ENCODE data around the gene TMEM234. TPM values are rescaled to one million over a fixed set of nuclear protein-coding genes. Genes with fewer than 3 reads are reported as not detected.

Gene TMEM234
- total RNA-seq, 1 experiment from 2014 or later, result 22.2 TPM

GRCh38 chr1:32182060-32182459 is 40.1 kb downstream of the TMEM234 start:
- intact Hi-C loops (cut with micrococcal nuclease), result no loop called here
- H3K4me3 Mint-ChIP-seq (ENCODE audit: unreplicated experiment), result peak overlapping the region; percentile 97
- BruUV-seq (replicated peaks), result no TSS peak
- H3K4me1 Mint-ChIP-seq (ENCODE audit: insufficient read depth, unreplicated experiment), result peaks cover 30% of the 10 kb centered on the region
- no peak for TF ChIP-seq CTCF (IDR thresholded peaks at IDR 0.05; ENCODE audit: unreplicated experiment)
- H3K36me3 Mint-ChIP-seq (ENCODE audit: insufficient read depth, unreplicated experiment), result peaks cover 63% of the 10 kb centered on the region
- no peaks in the 10 kb centered on the region for H3K9me3 Mint-ChIP-seq (ENCODE audit: unreplicated experiment)
- H3K27me3 Mint-ChIP-seq (ENCODE audit: insufficient read depth, unreplicated experiment), result no peaks in the 10 kb centered on the region
- POLR2A ChIA-PET, result interaction anchor here (1.2 to 2.8 kb wide), 2 partner anchors 17 to 108 kb away, joined by 9 to 11 read pairs; partner anchors contain the start of gene CCDC28B
- CTCF ChIA-PET, result interaction anchor here (0.6 to 0.7 kb wide), 3 partner anchors 23 to 588 kb away, joined by 3 to 4 read pairs (median 4); partner anchors contain the start of gene IQCC
- H3K27ac Mint-ChIP-seq (ENCODE audit: low read depth, unreplicated experiment), result peak overlapping the region; percentile 98
- no peak for DNase-seq (ENCODE audit: unreplicated experiment)

DNA sequence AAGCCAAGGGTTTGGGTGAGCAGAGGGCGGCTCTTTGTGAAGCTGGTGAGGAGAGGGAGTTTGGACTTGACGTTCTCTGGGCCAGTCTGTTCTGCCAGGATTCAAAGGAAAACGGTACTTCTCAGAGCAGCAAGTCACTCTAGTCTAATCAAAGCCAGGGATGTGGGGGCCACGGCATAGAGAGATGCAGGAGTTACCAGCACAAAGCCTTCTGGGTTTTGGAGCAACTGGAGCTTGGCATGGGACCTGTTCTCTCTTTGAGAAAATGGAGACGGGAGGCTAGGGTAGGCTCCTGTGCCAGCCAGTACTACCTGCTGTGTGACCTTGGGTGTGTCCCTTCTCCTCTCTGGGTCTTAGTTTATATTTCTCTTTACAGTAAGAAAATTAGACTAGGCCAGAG is 40.6 kb downstream of the TMEM234 start:
- H3K27ac Mint-ChIP-seq (ENCODE audit: low read depth, unreplicated experiment), result peak overlapping the region; percentile 98
- peaks cover 29% of the 10 kb centered on the region for H3K4me1 Mint-ChIP-seq (ENCODE audit: insufficient read depth, unreplicated experiment)
- ChIA-PET POLR2A (interaction anchor here (1.2 to 2.8 kb wide), 2 partner anchors 18 to 108 kb away, joined by 9 to 11 read pairs; partner anchors contain the start of gene CCDC28B), CTCF (interaction anchor here (0.6 to 0.7 kb wide), 3 partner anchors 69 to 588 kb away, joined by 3 to 4 read pairs (median 3); no protein-coding TSS in a partner anchor)
- no peaks in the 10 kb centered on the region for H3K9me3 Mint-ChIP-seq (ENCODE audit: unreplicated experiment)
- H3K4me3 Mint-ChIP-seq (ENCODE audit: unreplicated experiment), result peak overlapping the region; percentile 97
- H3K27me3 Mint-ChIP-seq (ENCODE audit: insufficient read depth, unreplicated experiment), result no peaks in the 10 kb centered on the region
- intact Hi-C loops (cut with micrococcal nuclease), result loop anchor here (2.0 kb wide), 1 partner anchor 49 kb away; no protein-coding TSS in a partner anchor
- BruUV-seq (replicated peaks), result no TSS peak
- H3K36me3 Mint-ChIP-seq (ENCODE audit: insufficient read depth, unreplicated experiment), result peaks cover 58% of the 10 kb centered on the region
- DNase-seq (ENCODE audit: unreplicated experiment), result no peak
- no peak for TF ChIP-seq CTCF (IDR thresholded peaks at IDR 0.05; ENCODE audit: unreplicated experiment)

GRCh38 chr1:32181065-32181464 is 41.1 kb downstream of the TMEM234 start:
- Mint-ChIP-seq H3K27ac (ENCODE audit: low read depth, unreplicated experiment) (peak overlapping the region; percentile 98), H3K36me3 (ENCODE audit: insufficient read depth, unreplicated experiment) (peaks cover 59% of the 10 kb centered on the region), H3K27me3 (ENCODE audit: insufficient read depth, unreplicated experiment) (no peaks in the 10 kb centered on the region), H3K4me1 (ENCODE audit: insufficient read depth, unreplicated experiment) (peaks cover 24% of the 10 kb centered on the region), H3K4me3 (ENCODE audit: unreplicated experiment) (peak overlapping the region; percentile 97), H3K9me3 (ENCODE audit: unreplicated experiment) (no peaks in the 10 kb centered on the region)
- no peak for DNase-seq (ENCODE audit: unreplicated experiment)
- POLR2A ChIA-PET, result interaction anchor here (0.6 to 3.6 kb wide), 12 partner anchors 9 to 484 kb away, joined by 3 to 44 read pairs (median 8); partner anchors contain the start of genes BSDC1, CCDC28B, IQCC and KPNA6
- CTCF ChIA-PET, result interaction anchor here (0.6 to 1.1 kb wide), 4 partner anchors 34 to 69 kb away, joined by 3 to 4 read pairs (median 3); no protein-coding TSS in a partner anchor
- TF ChIP-seq CTCF (IDR thresholded peaks at IDR 0.05; ENCODE audit: unreplicated experiment), result no peak
- BruUV-seq (replicated peaks), result no TSS peak
- intact Hi-C loops (cut with micrococcal nuclease), result loop anchor here (2.0 kb wide), 1 partner anchor 48 kb away; no protein-coding TSS in a partner anchor

DNA sequence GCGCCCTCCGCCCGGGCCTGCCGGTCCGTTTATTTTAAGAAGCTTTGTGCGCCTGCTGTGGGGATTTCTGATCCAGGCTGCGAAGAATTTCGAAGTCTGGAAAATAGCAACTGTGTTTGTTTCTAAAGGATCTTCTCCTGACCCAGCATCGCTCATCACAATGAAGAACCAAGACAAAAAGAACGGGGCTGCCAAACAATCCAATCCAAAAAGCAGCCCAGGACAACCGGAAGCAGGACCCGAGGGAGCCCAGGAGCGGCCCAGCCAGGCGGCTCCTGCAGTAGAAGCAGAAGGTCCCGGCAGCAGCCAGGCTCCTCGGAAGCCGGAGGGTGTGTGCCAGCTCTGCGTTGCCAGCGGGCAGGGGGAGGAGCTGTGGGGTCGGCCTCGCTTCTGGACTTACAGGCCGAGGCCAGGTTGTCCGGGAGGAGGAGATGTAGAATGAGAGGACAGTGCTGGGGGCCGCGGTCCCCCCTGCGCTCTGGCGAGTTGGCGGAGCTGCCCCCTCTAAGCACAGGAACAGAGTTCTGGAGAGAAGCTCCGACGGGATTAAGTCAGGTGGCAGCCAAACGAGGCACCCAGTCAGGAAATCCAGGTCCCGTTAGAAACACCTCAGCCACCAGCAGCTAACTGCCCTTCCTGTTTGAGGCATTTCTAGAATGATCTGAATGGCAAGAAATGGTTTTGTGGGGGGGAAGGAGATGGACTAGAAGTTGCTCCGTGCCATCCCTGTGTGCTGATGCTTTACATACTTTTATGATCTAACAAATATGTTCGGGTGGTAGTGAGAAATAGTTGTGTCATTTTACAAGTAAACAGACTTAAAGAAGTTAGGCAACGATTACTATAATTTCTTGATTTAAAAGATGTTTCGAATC is 41.7 kb downstream of the TMEM234 start:
- Mint-ChIP-seq H3K27me3 (ENCODE audit: insufficient read depth, unreplicated experiment) (no peaks in the 10 kb centered on the region), H3K27ac (ENCODE audit: low read depth, unreplicated experiment) (peak overlapping the region; percentile 98), H3K36me3 (ENCODE audit: insufficient read depth, unreplicated experiment) (peaks cover 65% of the 10 kb centered on the region), H3K4me3 (ENCODE audit: unreplicated experiment) (peak overlapping the region; percentile 97), H3K4me1 (ENCODE audit: insufficient read depth, unreplicated experiment) (peaks cover 20% of the 10 kb centered on the region), H3K9me3 (ENCODE audit: unreplicated experiment) (no peaks in the 10 kb centered on the region)
- peak; percentile 43 for DNase-seq (ENCODE audit: unreplicated experiment)
- intact Hi-C loops (cut with micrococcal nuclease), result loop anchor here (2.0 kb wide), 1 partner anchor 48 kb away; no protein-coding TSS in a partner anchor
- ChIA-PET POLR2A (interaction anchor here (0.6 to 3.6 kb wide), 32 partner anchors 9 to 483 kb away, joined by 3 to 44 read pairs (median 4); partner anchors contain the start of genes BSDC1, CCDC28B, HDAC1 and IQCC), CTCF (interaction anchor here (0.6 to 1.1 kb wide), 3 partner anchors 35 to 57 kb away, joined by 3 to 4 read pairs (median 3); no protein-coding TSS in a partner anchor)
- TF ChIP-seq CTCF (IDR thresholded peaks at IDR 0.05; ENCODE audit: unreplicated experiment), result no peak
- BruUV-seq (replicated peaks), result TSS peak; percentile 40

All from MCF 10A (cell line).